Raji (cell line): Measurements from ENCODE around the gene TTC16.
A peak's percentile ranks its signal among the peaks of the same experiment; 100 is the strongest.

Experiments
- POLR2A ChIP-seq: IDR thresholded peaks from 2 replicates; pipeline ENCODE4 v1.6.1; 2011; ENCODE audit warnings: low read depth, low read length, control low read depth; ENCODE audit not compliant: insufficient read depth

TTC16 gene

GRCh38 chr9:127715470-127716337, at the start of gene TTC16, which contains the start of gene PTRH1:
Gene TTC16, plus strand, starts transcription at chr9:127716079. Its CDS starts 67 bp downstream, at chr9:127716146.
Gene PTRH1, minus strand, starts transcription at chr9:127715663. Its CDS starts 24 bp downstream, at chr9:127715639.
- peak; percentile 51 for TF ChIP-seq POLR2A

DNA sequence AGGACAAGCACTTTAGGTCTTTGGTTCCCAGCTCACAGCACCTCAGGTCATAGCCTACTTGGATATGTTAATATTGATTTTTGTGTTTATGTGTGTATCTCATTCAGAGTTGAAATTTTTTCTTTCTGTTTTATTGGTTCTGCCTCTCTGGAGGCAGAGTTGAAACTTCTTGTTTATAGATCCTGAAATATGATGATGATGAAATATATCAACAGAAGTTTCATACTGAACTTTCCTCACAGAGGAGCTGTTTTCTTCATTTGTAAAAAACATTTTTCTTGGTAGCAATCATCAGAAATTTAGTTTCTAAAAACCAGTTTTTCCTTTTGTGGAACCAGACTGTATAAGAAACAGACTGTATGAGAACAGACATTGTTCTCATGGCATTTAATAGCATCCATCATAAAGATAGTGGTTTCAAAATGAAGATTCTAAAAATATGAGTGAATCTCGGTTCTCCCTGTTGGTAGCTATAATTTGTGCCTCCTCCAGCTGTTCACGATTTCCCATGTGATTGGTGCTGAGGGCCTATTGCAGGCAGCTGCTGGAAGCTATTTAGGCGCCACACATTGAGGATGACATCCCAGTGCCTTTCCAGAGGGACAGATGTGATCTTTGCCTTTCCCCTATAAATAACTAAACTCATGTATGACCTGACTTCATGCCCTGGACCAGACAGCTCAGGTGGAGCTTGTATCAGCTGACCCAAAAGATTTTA, 48.6 kb upstream of the TTC16 start:
- no peak for TF ChIP-seq POLR2A

GRCh38 chr9:127667906-127668305, 48.0 kb upstream of the TTC16 start:
- TF ChIP-seq POLR2A = no peak

- TF ChIP-seq POLR2A = no peak
Observed at GRCh38 chr9:127673234-127673633, 42.6 kb upstream of the TTC16 start.

- no peak for TF ChIP-seq POLR2A
Observed at GRCh38 chr9:127676638-127677037, 39.2 kb upstream of the TTC16 start.

- TF ChIP-seq POLR2A = no peak
Observed at GRCh38 chr9:127679506-127679905, 36.4 kb upstream of the TTC16 start.

DNA sequence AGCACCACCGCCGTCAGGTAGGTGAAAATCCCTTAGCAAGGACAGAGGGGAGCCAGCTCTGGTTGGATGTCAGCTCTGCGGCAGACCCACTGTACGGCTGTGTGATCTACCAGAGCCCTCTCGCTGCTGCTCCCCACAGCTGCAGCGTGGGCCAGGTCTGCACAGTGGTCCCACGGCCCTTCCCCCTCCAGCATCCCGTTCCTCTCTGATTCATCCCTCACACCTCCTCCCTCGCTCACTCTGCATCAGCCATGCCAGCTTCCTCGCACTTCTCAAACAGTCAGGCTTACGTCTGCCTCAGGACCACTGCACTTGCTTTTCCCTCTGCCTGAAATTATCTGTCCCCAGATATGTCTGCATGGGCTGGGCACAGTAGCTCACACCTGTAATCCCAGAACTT, 35.7 kb upstream of the TTC16 start:
- no peak for TF ChIP-seq POLR2A

GRCh38 chr9:127680846-127681245, 35.0 kb upstream of the TTC16 start:
- TF ChIP-seq POLR2A = no peak

- no peak for TF ChIP-seq POLR2A
Observed at GRCh38 chr9:127682351-127683136, 33.3 kb upstream of the TTC16 start.

DNA sequence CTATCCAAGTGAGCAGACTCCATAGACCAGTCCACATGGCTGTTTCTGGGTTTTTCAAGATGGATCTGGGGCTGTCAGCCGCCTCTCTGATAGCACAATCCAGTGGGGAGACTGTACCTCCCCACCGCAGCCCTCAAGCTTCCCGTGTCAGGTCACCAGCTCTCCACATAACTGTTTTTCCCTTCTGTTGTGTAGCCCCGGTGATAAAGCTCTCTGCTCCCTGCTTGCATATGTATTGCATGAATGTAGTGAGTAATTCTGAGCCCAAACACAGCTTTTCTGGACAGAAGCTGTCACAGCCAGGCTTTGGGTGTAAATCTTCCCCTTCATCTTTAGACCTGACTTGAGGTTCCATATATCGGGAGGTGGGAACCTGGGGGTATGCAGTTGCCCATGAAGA, 32.2 kb upstream of the TTC16 start:
- no peak for TF ChIP-seq POLR2A

GRCh38 chr9:127684576-127684975, 31.3 kb upstream of the TTC16 start:
- TF ChIP-seq POLR2A = no peak

DNA sequence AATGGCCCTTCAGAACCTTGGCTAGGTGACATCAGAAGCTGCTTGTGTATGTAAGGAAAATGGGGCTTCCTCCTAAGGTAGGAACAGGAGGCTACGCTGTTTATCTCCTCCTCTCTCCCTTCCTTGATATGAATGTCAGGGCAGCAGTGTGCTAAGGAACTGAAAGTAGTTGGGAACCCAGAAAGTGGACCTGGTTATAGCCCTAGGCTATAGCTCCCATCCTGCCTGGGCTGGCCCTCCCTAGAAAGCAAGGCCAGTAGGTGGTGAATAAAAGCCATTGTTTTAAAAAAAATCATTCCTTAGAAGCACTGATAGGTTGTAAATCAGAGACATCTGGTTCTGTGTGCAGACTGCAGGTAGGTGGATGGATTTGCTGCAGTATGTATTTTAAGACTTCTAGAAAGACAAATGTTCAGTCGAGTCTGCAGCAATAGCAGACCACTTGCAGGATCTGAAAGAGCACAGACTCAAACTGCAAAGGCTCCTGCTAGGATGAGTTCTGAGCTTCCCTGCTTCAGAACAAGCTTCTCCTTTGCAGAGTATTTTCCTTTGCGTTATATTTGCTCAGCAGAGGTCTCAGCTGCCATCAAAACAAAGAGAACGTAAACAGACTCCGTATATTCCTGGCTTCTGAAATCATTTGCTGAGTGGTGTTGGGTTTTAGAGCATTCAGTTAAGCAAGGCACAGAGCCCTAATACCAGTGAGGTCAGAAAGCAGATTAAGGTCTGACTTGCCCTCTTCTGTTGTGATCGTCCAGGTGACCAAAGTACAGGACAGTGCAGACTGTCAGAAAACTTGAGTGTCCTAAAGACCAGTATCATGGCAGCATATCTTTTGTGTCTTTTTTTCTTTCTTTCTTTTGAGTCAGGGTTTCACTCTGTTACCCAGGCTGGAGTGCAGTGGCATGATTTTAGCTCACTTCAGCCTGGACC, 29.2 kb upstream of the TTC16 start:
- TF ChIP-seq POLR2A = no peak

DNA sequence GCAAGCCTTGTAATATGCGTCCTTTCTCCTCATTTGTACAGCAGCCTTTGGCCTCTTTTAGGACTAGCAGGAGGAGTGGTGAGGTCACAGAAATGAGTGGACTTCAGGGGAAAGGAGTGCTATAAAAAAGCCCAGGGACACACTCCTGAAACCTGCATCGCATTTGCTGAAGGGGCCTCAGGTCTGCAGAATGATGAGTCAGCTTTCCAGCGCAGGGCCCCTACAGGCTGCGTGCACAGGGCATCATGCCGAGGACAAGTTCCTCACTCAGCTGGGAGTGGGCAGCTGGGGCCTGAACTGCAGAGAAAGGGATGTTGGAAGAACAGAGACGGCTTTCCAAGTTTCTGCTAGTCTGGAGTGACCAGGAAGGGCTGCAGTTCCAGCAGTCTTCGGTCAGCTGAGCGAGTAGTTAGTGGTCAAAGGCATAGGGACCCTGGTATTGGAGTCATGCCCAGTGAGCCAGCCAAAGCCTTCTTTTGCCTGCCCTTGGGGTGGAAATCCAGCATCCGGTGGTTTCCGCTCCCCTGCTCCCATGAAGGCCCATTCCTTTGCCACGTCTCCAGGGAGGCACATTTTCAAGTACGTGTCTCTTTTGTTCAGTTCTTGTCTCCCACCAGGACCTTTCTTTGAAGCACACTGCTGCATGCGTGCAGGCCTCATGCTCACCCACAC, 26.4 kb upstream of the TTC16 start:
- no peak for TF ChIP-seq POLR2A

GRCh38 chr9:127690735-127691134, 25.1 kb upstream of the TTC16 start:
- no peak for TF ChIP-seq POLR2A
